Measurements from ENCODE around the gene DNMT3B.

- TF ChIP-seq POLR2A (IDR thresholded peaks at IDR 0.05) = no peak
- TF ChIP-seq EP300 (IDR thresholded peaks at IDR 0.05) = no peak
- no peak for TF ChIP-seq CTCF (IDR thresholded peaks at IDR 0.05)
Measured at GRCh38 chr20:32804022-32804715, 42.0 kb downstream of the DNMT3B start.
